NT2/D1 (cell line): ENCODE measurements around the gene ITPR2.

Source experiments
- DNase-seq: peaks from one replicate; pipeline ENCODE4 v3.0.0-alpha.2; 2011; ENCODE audit warnings: low read depth, low spot score
- H3K27me3 ChIP-seq: 2 replicates; pipeline ENCODE4 v1.6.0; 2011; ENCODE audit warnings: mild to moderate bottlenecking; ENCODE audit not compliant: insufficient read length, insufficient read depth
- H3K36me3 ChIP-seq: 2 replicates; pipeline ENCODE4 v1.6.1; 2011; ENCODE audit warnings: mild to moderate bottlenecking, low read length, mixed read lengths; ENCODE audit not compliant: insufficient read depth, insufficient read length
- H3K4me1 ChIP-seq: 2 replicates; pipeline ENCODE4 v1.5.1; 2011; ENCODE audit not compliant: insufficient read depth, insufficient read length
- H3K4me3 ChIP-seq: 2 replicates; pipeline ENCODE4 v1.5.1; 2011; ENCODE audit warnings: low read depth; ENCODE audit not compliant: insufficient read length
- H3K9ac ChIP-seq: 2 replicates; pipeline ENCODE4 v1.6.0; 2011; ENCODE audit warnings: low read depth; ENCODE audit not compliant: insufficient read length
- H3K9me3 ChIP-seq: 2 replicates; pipeline ENCODE4 v1.5.1; 2011; ENCODE audit warnings: mild to moderate bottlenecking, low read length; ENCODE audit not compliant: insufficient read depth
- SUZ12 ChIP-seq: IDR thresholded peaks from 2 replicates; pipeline ENCODE4 v1.6.1; 2011; ENCODE audit not compliant: insufficient read length, insufficient read depth; ENCODE audit errors: extremely low read depth
- YY1 ChIP-seq: IDR thresholded peaks from 2 replicates; pipeline ENCODE4 v1.6.1; 2011; ENCODE audit not compliant: insufficient read length, insufficient read depth
- ZNF274 ChIP-seq: IDR thresholded peaks from 2 replicates; pipeline ENCODE4 v1.6.1; 2011; ENCODE audit warnings: mild to moderate bottlenecking, low read depth, low read length

ITPR2 gene

GRCh38 chr12:26833743-26834490, 923 bp upstream of the ITPR2 start:
- peak; percentile 97 for DNase-seq
- Histone ChIP-seq H3K4me3 (peak overlapping the region; percentile 53), H3K36me3 (no peaks in the 10 kb centered on the region), H3K4me1 (no peaks in the 10 kb centered on the region), H3K9ac (peak overlapping the region; percentile 62), H3K27me3 (peaks cover 7% of the 10 kb centered on the region), H3K9me3 (peaks cover 10% of the 10 kb centered on the region)
- TF ChIP-seq ZNF274: no peak
- TF ChIP-seq SUZ12: no peak
- TF ChIP-seq YY1: no peak

GRCh38 chr12:26831951-26832821, 808 bp downstream of the ITPR2 start:
- H3K9ac ChIP-seq: peak overlapping the region; percentile 96
- no peaks in the 10 kb centered on the region for H3K36me3 ChIP-seq
- H3K4me1 ChIP-seq: no peaks in the 10 kb centered on the region
- peaks cover 7% of the 10 kb centered on the region for H3K27me3 ChIP-seq
- peak; percentile 54 for DNase-seq
- peak overlapping the region; percentile 95 for H3K4me3 ChIP-seq
- no peaks in the 10 kb centered on the region for H3K9me3 ChIP-seq
- TF ChIP-seq ZNF274 (no peak), SUZ12 (no peak), YY1 (no peak)

GRCh38 chr12:26830783-26831551, 2.0 kb downstream of the ITPR2 start:
- Histone ChIP-seq H3K36me3 (no peaks in the 10 kb centered on the region), H3K9ac (no peak overlapping the region), H3K27me3 (peaks cover 7% of the 10 kb centered on the region), H3K9me3 (no peaks in the 10 kb centered on the region), H3K4me1 (no peaks in the 10 kb centered on the region), H3K4me3 (no peak overlapping the region)
- TF ChIP-seq YY1 (no peak), ZNF274 (no peak), SUZ12 (no peak)
- no peak for DNase-seq

- TF ChIP-seq YY1 (no peak), SUZ12 (no peak), ZNF274 (no peak)
- Histone ChIP-seq H3K9me3 (no peaks in the 10 kb centered on the region), H3K9ac (no peak overlapping the region), H3K4me1 (no peaks in the 10 kb centered on the region), H3K4me3 (no peak overlapping the region), H3K27me3 (peaks cover 7% of the 10 kb centered on the region), H3K36me3 (no peaks in the 10 kb centered on the region)
- no peak for DNase-seq
Measured at GRCh38 chr12:26830363-26830762, 2.6 kb downstream of the ITPR2 start.

- H3K9me3 ChIP-seq: no peaks in the 10 kb centered on the region
- H3K4me1 ChIP-seq: no peaks in the 10 kb centered on the region
- no peak for DNase-seq
- H3K9ac ChIP-seq: no peak overlapping the region
- H3K27me3 ChIP-seq: peaks cover 7% of the 10 kb centered on the region
- H3K4me3 ChIP-seq: no peak overlapping the region
- TF ChIP-seq SUZ12 (no peak), ZNF274 (no peak), YY1 (no peak)
- no peaks in the 10 kb centered on the region for H3K36me3 ChIP-seq
Measured at GRCh38 chr12:26828280-26829073, 4.5 kb downstream of the ITPR2 start.

- Histone ChIP-seq H3K4me1 (no peaks in the 10 kb centered on the region), H3K4me3 (no peak overlapping the region), H3K27me3 (peaks cover 7% of the 10 kb centered on the region), H3K9me3 (no peaks in the 10 kb centered on the region), H3K9ac (no peak overlapping the region), H3K36me3 (no peaks in the 10 kb centered on the region)
- TF ChIP-seq ZNF274 (no peak), YY1 (no peak), SUZ12 (no peak)
- DNase-seq: no peak
Measured at GRCh38 chr12:26826437-26826836, 6.6 kb downstream of the ITPR2 start.
